Inflammatory macrophage treated with lipopolysaccharide for 1 hour (primary cell): ENCODE data around the gene SHROOM4.

Source experiments
- DNase-seq, 2 donors: peaks; one replicate each; pipeline ENCODE4 v3.0.0-alpha.2; 2020 to 2022

The SHROOM4 gene

GRCh38 chrX:50776248-50776647, 37.7 kb downstream of the SHROOM4 start:
- no peak for DNase-seq

GRCh38 chrX:50771382-50771781, 42.6 kb downstream of the SHROOM4 start:
- DNase-seq, result no peak

- no peak for DNase-seq
These were observed 43.3 kb downstream of the SHROOM4 start for GRCh38 chrX:50770702-50771101.

GRCh38 chrX:50769389-50770063, 44.5 kb downstream of the SHROOM4 start:
- no peak for DNase-seq

- DNase-seq, result no peak
These were observed 45.2 kb downstream of the SHROOM4 start for GRCh38 chrX:50768801-50769200.

- no peak for DNase-seq
These were observed 48.0 kb downstream of the SHROOM4 start for GRCh38 chrX:50765986-50766385.

GRCh38 chrX:50762578-50762977, 51.4 kb downstream of the SHROOM4 start:
- DNase-seq, result no peak

- no peak for DNase-seq
These were observed 57.7 kb downstream of the SHROOM4 start for GRCh38 chrX:50756276-50756675.

GRCh38 chrX:50751091-50751490, 62.9 kb downstream of the SHROOM4 start:
- no peak for DNase-seq

- peak in 1 of 2 donors; percentile 24 for DNase-seq
These were observed 66.5 kb downstream of the SHROOM4 start for GRCh38 chrX:50747471-50747900.

GRCh38 chrX:50736656-50737055, 77.3 kb downstream of the SHROOM4 start:
- peak; percentile 4 to 28 for DNase-seq

GRCh38 chrX:50726296-50726695, 87.7 kb downstream of the SHROOM4 start:
- no peak for DNase-seq

GRCh38 chrX:50725310-50725709, 88.7 kb downstream of the SHROOM4 start:
- DNase-seq, result no peak

- DNase-seq, result no peak
These were observed 91.0 kb downstream of the SHROOM4 start for GRCh38 chrX:50723006-50723405.

- no peak for DNase-seq
These were observed 92.1 kb downstream of the SHROOM4 start for GRCh38 chrX:50721764-50722521.

GRCh38 chrX:50719614-50720013, 94.4 kb downstream of the SHROOM4 start:
- DNase-seq, result no peak

GRCh38 chrX:50718776-50719175, 95.2 kb downstream of the SHROOM4 start:
- DNase-seq, result no peak

GRCh38 chrX:50716706-50717105, 97.3 kb downstream of the SHROOM4 start:
- DNase-seq, result no peak

- DNase-seq, result no peak
These were observed 101.2 kb downstream of the SHROOM4 start for GRCh38 chrX:50712777-50713176.

- no peak for DNase-seq
These were observed 102.1 kb downstream of the SHROOM4 start for GRCh38 chrX:50711907-50712306.

- DNase-seq, result no peak
These were observed 105.9 kb downstream of the SHROOM4 start for GRCh38 chrX:50707955-50708699.

GRCh38 chrX:50707405-50707804, 106.6 kb downstream of the SHROOM4 start:
- no peak for DNase-seq

GRCh38 chrX:50705042-50705441, 109.0 kb downstream of the SHROOM4 start:
- DNase-seq, result peak in 1 of 2 donors; percentile 1

- DNase-seq, result no peak
These were observed 109.6 kb downstream of the SHROOM4 start for GRCh38 chrX:50704360-50704759.
